HG03139 (cell line): ENCODE results near the gene TIMM21.
A peak's percentile ranks its signal among the peaks of the same experiment; 100 is the strongest.

ENCODE experiments used
- ATAC-seq: cut with Tn5 transposase; IDR thresholded peaks from one replicate; pipeline ENCODE4 v1.9.1; 2021; ENCODE audit not compliant: unreplicated experiment

Gene TIMM21

GRCh38 chr18:74186661-74187060 is 38.3 kb downstream of the TIMM21 start:
- no peak for ATAC-seq

- ATAC-seq, result no peak
These were observed 41.8 kb downstream of the TIMM21 start for GRCh38 chr18:74190086-74190485.

- no peak for ATAC-seq
These were observed 43.3 kb downstream of the TIMM21 start for GRCh38 chr18:74191577-74191976.

GRCh38 chr18:74194691-74195090 is 46.4 kb downstream of the TIMM21 start:
- no peak for ATAC-seq

- ATAC-seq, result peak; percentile 85
These were observed 48.1 kb downstream of the TIMM21 start for GRCh38 chr18:74196220-74197119.

- ATAC-seq, result no peak
These were observed 49.5 kb downstream of the TIMM21 start for GRCh38 chr18:74197705-74198341.

GRCh38 chr18:74198453-74198852 is 50.1 kb downstream of the TIMM21 start:
- ATAC-seq, result no peak

GRCh38 chr18:74200780-74201179 is 52.5 kb downstream of the TIMM21 start:
- ATAC-seq, result no peak

- ATAC-seq, result no peak
These were observed 55.5 kb downstream of the TIMM21 start for GRCh38 chr18:74203811-74204210.

GRCh38 chr18:74204526-74205152 is 56.3 kb downstream of the TIMM21 start:
- ATAC-seq, result no peak
